Diencephalon (tissue), 1 donor: ENCODE results near the gene HIGD1C. TPM values are rescaled to one million over a fixed set of nuclear protein-coding genes. Genes with fewer than 3 reads are reported as not detected.

ENCODE experiments used
- small RNA-seq: library from RNA; depleted of rRNA; stranded (forward); fragments of <200 nt; gene quantifications from one replicate; pipeline ENCODE3, GENCODE V24; 2014
- total RNA-seq: library from RNA; depleted of rRNA; stranded (reverse); fragments of >200 nt; gene quantifications from one replicate; pipeline ENCODE4 v1.2.3, GENCODE V29; 2014

HIGD1C gene
- not detected for total RNA-seq

GRCh38 chr12:50952510-50952909 is at the start of gene HIGD1C:
HIGD1C (plus strand) TSS chr12:50952544; CDS start chr12:50953999, 1,455 bp downstream.

Small RNA genes within 50 kb of the gene (small RNA-seq; reads per million reads assigned to genes)
- gene AC008121.1 (not detected), gene RF00019 (not detected), gene RNU6-87P (not detected)

Other genes starting within 250 kb of the HIGD1C start
- 25.1 TPM for gene ATF1, start 188.4 kb upstream of the HIGD1C start, total RNA-seq
- gene TMPRSS12, start 109.6 kb upstream of the HIGD1C start, total RNA-seq = not detected
- gene SLC11A2, start 73.8 kb downstream of the HIGD1C start, total RNA-seq = 85.1 TPM
- gene LETMD1, start 95.8 kb downstream of the HIGD1C start, total RNA-seq = 59.7 TPM
- 75.7 TPM for gene CSRNP2, start 131.1 kb downstream of the HIGD1C start, total RNA-seq
- 22.8 TPM for gene TFCP2, start 220.6 kb downstream of the HIGD1C start, total RNA-seq